Psoas muscle (tissue), 8 donors: ENCODE results near the gene LTBP1. TPM values are rescaled to one million over a fixed set of nuclear protein-coding genes. Genes with fewer than 3 reads are reported as not detected.

Experiments
- ATAC-seq, 4 donors: fragments of 200-7000 bp; cut with Tn5 transposase; one replicate each; pipeline ENCODE4 v1.9.1; 2020; ENCODE audit warnings: moderate library complexity in 3 of 4, mild to moderate bottlenecking in 2 of 4
- DNase-seq, 2 donors: peaks; one replicate each; pipeline ENCODE4 v3.0.0-alpha.2; 2020
- H3K27ac ChIP-seq: fragments of 200-600 bp; one replicate; pipeline ENCODE4 v1.8.0; 2022
- H3K27me3 ChIP-seq, 3 donors: fragments of 200-600 bp in 1 of 3; one replicate each; pipeline versions ENCODE4 v1.6.1 to v1.8.0; 2013 to 2022; ENCODE audit warnings: low read length in 2 of 3, mild to moderate bottlenecking in 2 of 3, moderate library complexity in 1 of 3; ENCODE audit not compliant: insufficient read depth in 3 of 3
- H3K36me3 ChIP-seq, 2 donors: fragments of 200-600 bp in 1 of 2; one replicate each; pipeline versions ENCODE4 v1.6.1 to v1.8.0; 2013 to 2022; ENCODE audit warnings: low read depth in 1 of 2, mild to moderate bottlenecking in 1 of 2, moderate library complexity in 1 of 2; ENCODE audit not compliant: insufficient read depth in 1 of 2
- H3K4me1 ChIP-seq: fragments of 200-600 bp; one replicate; pipeline ENCODE4 v1.8.0; 2022
- H3K4me3 ChIP-seq: fragments of 200-600 bp; one replicate; pipeline ENCODE4 v1.8.0; 2022; ENCODE audit warnings: mild to moderate bottlenecking
- H3K9me3 ChIP-seq: fragments of 200-600 bp; one replicate; pipeline ENCODE4 v1.8.0; 2022
- CTCF ChIP-seq: fragments of 200-600 bp; IDR thresholded peaks from one replicate; pipeline ENCODE4 v1.8.0; 2022; ENCODE audit warnings: antibody characterized with exemption
- WGBS, 3 donors: extraction: QIAGEN DNeasy Blood & Tissue Kit; methylation state at CpG; one replicate each; pipeline versions ENCODE4 v1.1.6 to v1.1.7; 2013; 5-methylcytosine and 5-hydroxymethylcytosine counted together
- intact Hi-C, 2 donors: fragments of 100-400 bp; cut with DNase I; formaldehyde crosslinking; loops; one replicate each; pipeline versions ENCODE4 v1.11.0 to v1.14.2; 2022
- polyA plus RNA-seq, 3 donors: library from polyadenylated mRNA; stranded (reverse); fragments of 200-250 nt; gene quantifications; one replicate each; pipeline ENCODE4 v1.2.3, GENCODE V29; 2013
- total RNA-seq, 4 donors: library from RNA; stranded (reverse); fragmentation: NEBNext Ultra II Directional in 2 of 4; extraction: Animal tissue kit (Norgen Biotek cat#: 25700) in 2 of 4; gene quantifications; one replicate each; pipeline versions ENCODE4 v1.2.1 to v1.2.4, GENCODE V29; 2021 to 2023
- donor health status: healthy with polysubstance abuse.
- donor health status: DM: no; HTN: no; CAD: no; lungs with moderate emphysema.
- donor health status: Bipolar disorder and iron deficiency.
- donor health status: healthy.
- donor health status: DM: yes; HTN: yes; CAD: no.
- donor health status: DM: no; HTN: no; CAD: no.
- donor health status: DM: no; HTN: no; CAD: no.
- donor health status: DM: yes; HTN: yes; CAD: no.

Gene LTBP1
- total and polyA plus RNA-seq, 7 donors: 5.9 to 26.8 (median 9.5) TPM

GRCh38 chr2:33292981-33293595 is 346.3 kb downstream of the LTBP1 start:
- Histone ChIP-seq H3K27me3 (no peaks in the 10 kb centered on the region), H3K9me3 (no peaks in the 10 kb centered on the region), H3K27ac (peak overlapping the region; percentile 14), H3K4me3 (peak overlapping the region; percentile 33), H3K4me1 (peaks cover 43% of the 10 kb centered on the region), H3K36me3 (no peaks in the 10 kb centered on the region)
- 45 to 64% (median 49%) methylated on average over 11 of the region's 11 CpGs for WGBS, 3 donors
- intact Hi-C loops: loop anchor here in 1 of 2 donors (10.0 kb wide), 1 partner anchor 292 kb away; no protein-coding TSS in a partner anchor
- no peak for TF ChIP-seq CTCF
- no peak for DNase-seq
- peak in 3 of 4 donors; percentile 40 to 67 (median 62) for ATAC-seq

GRCh38 chr2:33298233-33298632 is 351.5 kb downstream of the LTBP1 start:
- intact Hi-C loops: loop anchor here in 1 of 2 donors (10.0 kb wide), 1 partner anchor 287 kb away; no protein-coding TSS in a partner anchor
- H3K4me3 ChIP-seq: no peak overlapping the region
- no peak for DNase-seq
- peak; percentile 74 to 77 (median 76) for ATAC-seq
- no peak for TF ChIP-seq CTCF
- H3K27me3 ChIP-seq: no peaks in the 10 kb centered on the region
- WGBS, 3 donors: 21 to 40% (median 35%) methylated on average over 3 of the region's 3 CpGs
- peaks cover 30% of the 10 kb centered on the region for H3K4me1 ChIP-seq
- peaks cover 0 to 17% of the 10 kb centered on the region in 2 donors for H3K36me3 ChIP-seq
- no peaks in the 10 kb centered on the region for H3K9me3 ChIP-seq
- peak overlapping the region; percentile 63 for H3K27ac ChIP-seq

- H3K27ac ChIP-seq: no peak overlapping the region
- no peaks in the 10 kb centered on the region for H3K9me3 ChIP-seq
- TF ChIP-seq CTCF: no peak
- H3K36me3 ChIP-seq: peaks cover 0 to 17% of the 10 kb centered on the region in 2 donors
- intact Hi-C loops: no loop called here
- H3K27me3 ChIP-seq: no peaks in the 10 kb centered on the region
- WGBS, 3 donors: 95 to 96% (median 96%) methylated on average over 3 of the region's 3 CpGs
- ATAC-seq: no peak
- no peak overlapping the region for H3K4me3 ChIP-seq
- DNase-seq: no peak
- peaks cover 21% of the 10 kb centered on the region for H3K4me1 ChIP-seq
Measured at GRCh38 chr2:33301355-33301754, 354.6 kb downstream of the LTBP1 start.

GRCh38 chr2:33302348-33302747 is 355.6 kb downstream of the LTBP1 start:
- intact Hi-C loops: no loop called here
- peaks cover 12% of the 10 kb centered on the region for H3K4me1 ChIP-seq
- no peak overlapping the region for H3K27ac ChIP-seq
- peaks cover 0 to 17% of the 10 kb centered on the region in 2 donors for H3K36me3 ChIP-seq
- no peaks in the 10 kb centered on the region for H3K9me3 ChIP-seq
- no peak for DNase-seq
- TF ChIP-seq CTCF: no peak
- peak; percentile 24 to 81 (median 76) for ATAC-seq
- H3K27me3 ChIP-seq: no peaks in the 10 kb centered on the region
- no peak overlapping the region for H3K4me3 ChIP-seq
- WGBS, 3 donors: 19 to 57% (median 38%) methylated on average over 2 of the region's 2 CpGs
